ENCODE data around the gene HOXD4. TPM values are rescaled to one million over a fixed set of nuclear protein-coding genes. Genes with fewer than 3 reads are reported as not detected.

Gene HOXD4
- total and polyA plus RNA-seq, 11 donors, result 0.10 to 0.96 (median 0.41) TPM; not detected in 2

DNA sequence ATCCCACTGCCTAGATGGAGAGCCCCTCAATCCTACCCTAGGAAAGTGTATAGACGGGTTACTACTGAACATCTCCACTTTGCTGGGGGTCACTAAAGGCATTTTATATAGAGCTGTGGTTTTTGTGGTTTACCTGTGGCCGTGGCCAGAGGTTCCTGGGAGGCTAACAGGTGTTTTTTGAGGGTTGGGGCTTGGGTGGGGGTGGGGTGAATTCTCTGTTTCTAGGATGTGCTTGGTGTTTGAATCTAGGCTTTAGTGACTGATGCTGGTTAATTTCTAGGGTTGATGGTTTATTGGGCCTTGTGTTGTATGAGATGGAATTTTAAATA is 14.1 kb upstream of the HOXD4 start:
- TF ChIP-seq, protein P1, sequence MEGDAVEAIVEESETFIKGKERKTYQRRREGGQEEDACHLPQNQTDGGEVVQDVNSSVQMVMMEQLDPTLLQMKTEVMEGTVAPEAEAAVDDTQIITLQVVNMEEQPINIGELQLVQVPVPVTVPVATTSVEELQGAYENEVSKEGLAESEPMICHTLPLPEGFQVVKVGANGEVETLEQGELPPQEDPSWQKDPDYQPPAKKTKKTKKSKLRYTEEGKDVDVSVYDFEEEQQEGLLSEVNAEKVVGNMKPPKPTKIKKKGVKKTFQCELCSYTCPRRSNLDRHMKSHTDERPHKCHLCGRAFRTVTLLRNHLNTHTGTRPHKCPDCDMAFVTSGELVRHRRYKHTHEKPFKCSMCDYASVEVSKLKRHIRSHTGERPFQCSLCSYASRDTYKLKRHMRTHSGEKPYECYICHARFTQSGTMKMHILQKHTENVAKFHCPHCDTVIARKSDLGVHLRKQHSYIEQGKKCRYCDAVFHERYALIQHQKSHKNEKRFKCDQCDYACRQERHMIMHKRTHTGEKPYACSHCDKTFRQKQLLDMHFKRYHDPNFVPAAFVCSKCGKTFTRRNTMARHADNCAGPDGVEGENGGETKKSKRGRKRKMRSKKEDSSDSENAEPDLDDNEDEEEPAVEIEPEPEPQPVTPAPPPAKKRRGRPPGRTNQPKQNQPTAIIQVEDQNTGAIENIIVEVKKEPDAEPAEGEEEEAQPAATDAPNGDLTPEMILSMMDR (IDR thresholded peaks at IDR 0.05), result no peak
- no peak for TF ChIP-seq POLR2A (IDR thresholded peaks at IDR 0.05)
- intact Hi-C loops (cut with DNase I), result loop anchor here in 2 of 10 donors (5.0 to 10.0 kb wide), 2 partner anchors 678 to 680 kb away; no protein-coding TSS in a partner anchor
- H3K36me3 ChIP-seq, result no peaks in the 10 kb centered on the region
- no peak for ATAC-seq
- peak overlapping the region in 7 of 12 donors; percentile 54 to 81 (median 70) for H3K27ac ChIP-seq
- H3K4me1 ChIP-seq, result peaks cover 0 to 34% (median 15%) of the 10 kb centered on the region in 12 donors
- H3K4me3 ChIP-seq, result peak overlapping the region in 11 of 12 donors; percentile 29 to 68 (median 51)
- H3K9me3 ChIP-seq, result no peaks in the 10 kb centered on the region
- H3K27me3 ChIP-seq, result peaks cover 54 to 98% (median 85%) of the 10 kb centered on the region in 9 donors
- no peak for DNase-seq
- 15 to 32% (median 21%) methylated on average over 2 of the region's 2 CpGs for whole genome bisulfite sequencing, 4 donors

DNA sequence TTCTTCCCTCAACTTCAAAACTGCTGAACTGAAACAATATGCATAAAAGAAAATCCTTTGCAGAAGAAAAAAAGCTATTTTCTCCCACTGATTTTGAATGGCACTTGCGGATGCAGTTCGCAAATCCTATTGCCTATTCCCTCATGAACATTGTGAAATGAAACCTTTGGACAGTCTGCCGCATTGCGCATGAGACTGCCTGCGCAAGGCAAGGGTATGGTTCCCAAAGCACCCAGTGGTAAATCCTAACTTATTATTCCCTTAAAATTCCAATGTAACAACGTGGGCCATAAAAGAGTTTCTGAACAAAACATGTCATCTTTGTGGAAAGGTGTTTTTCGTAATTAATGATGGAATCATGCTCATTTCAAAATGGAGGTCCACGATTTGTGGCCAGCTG is 13.4 kb upstream of the HOXD4 start:
- Histone ChIP-seq H3K36me3 (no peaks in the 10 kb centered on the region), H3K4me1 (peaks cover 0 to 34% (median 14%) of the 10 kb centered on the region in 12 donors), H3K9me3 (no peaks in the 10 kb centered on the region), H3K27me3 (peaks cover 47 to 98% (median 81%) of the 10 kb centered on the region in 9 donors), H3K27ac (peak overlapping the region in 2 of 12 donors; percentile 56 to 65), H3K4me3 (peak overlapping the region in 1 of 12 donors; percentile 68)
- 39 to 54% (median 45%) methylated on average over 8 of the region's 8 CpGs for WGBS, 4 donors
- TF ChIP-seq, protein P1 (IDR thresholded peaks at IDR 0.05), result no peak
- TF ChIP-seq POLR2A (IDR thresholded peaks at IDR 0.05), result no peak
- DNase-seq (no peak), ATAC-seq (no peak)
- intact Hi-C loops (cut with DNase I), result loop anchor here in 3 of 10 donors (2.0 to 10.0 kb wide), 3 partner anchors 417 to 679 kb away; no protein-coding TSS in a partner anchor

- no peaks in the 10 kb centered on the region for H3K9me3 ChIP-seq
- intact Hi-C loops (cut with DNase I), result loop anchor here in 3 of 10 donors (2.0 to 10.0 kb wide), 3 partner anchors 416 to 679 kb away; no protein-coding TSS in a partner anchor
- ATAC-seq, result no peak
- no peaks in the 10 kb centered on the region for H3K36me3 ChIP-seq
- DNase-seq, result no peak
- peak overlapping the region in 5 of 12 donors; percentile 1 to 68 (median 56) for H3K27ac ChIP-seq
- peaks cover 0 to 34% (median 14%) of the 10 kb centered on the region in 12 donors for H3K4me1 ChIP-seq
- H3K27me3 ChIP-seq, result peaks cover 41 to 98% (median 81%) of the 10 kb centered on the region in 9 donors
- TF ChIP-seq POLR2A (IDR thresholded peaks at IDR 0.05), result no peak
- TF ChIP-seq, protein P1 (IDR thresholded peaks at IDR 0.05), result no peak
- 12 to 20% (median 16%) methylated on average over 14 of the region's 14 CpGs for WGBS, 4 donors
- peak overlapping the region in 2 of 12 donors; percentile 21 to 68 for H3K4me3 ChIP-seq
Measured at GRCh38 chr2:176138526-176138922, 12.8 kb upstream of the HOXD4 start.

GRCh38 chr2:176138923-176139660 is 12.3 kb upstream of the HOXD4 start:
- TF ChIP-seq, protein P1 (IDR thresholded peaks at IDR 0.05), result no peak
- no peak for TF ChIP-seq POLR2A (IDR thresholded peaks at IDR 0.05)
- intact Hi-C loops (cut with DNase I), result loop anchor here in 3 of 10 donors (2.0 to 10.0 kb wide), 3 partner anchors 416 to 678 kb away; no protein-coding TSS in a partner anchor
- Histone ChIP-seq H3K36me3 (no peaks in the 10 kb centered on the region), H3K27me3 (peaks cover 41 to 98% (median 79%) of the 10 kb centered on the region in 9 donors), H3K4me1 (peaks cover 0 to 34% (median 14%) of the 10 kb centered on the region in 12 donors), H3K4me3 (peak overlapping the region in 2 of 12 donors; percentile 21 to 68), H3K9me3 (no peaks in the 10 kb centered on the region), H3K27ac (peak overlapping the region in 6 of 12 donors; percentile 1 to 68 (median 51))
- DNase-seq (no peak), ATAC-seq (no peak)
- 17 to 29% (median 19%) methylated on average over 28 of the region's 28 CpGs for WGBS, 4 donors

Data from heart left ventricle (tissue), 16 donors.